Endothelial cell (in vitro differentiated cells): Measurements from ENCODE around the gene ARHGAP6. TPM values are rescaled to one million over a fixed set of nuclear protein-coding genes. Genes with fewer than 3 reads are reported as not detected.

ENCODE experiments used
- DNase-seq: peaks from one replicate; pipeline ENCODE4 v3.0.0; 2021; ENCODE audit warnings: low spot score
- H3K27ac Mint-ChIP-seq: one replicate; pipeline ENCODE4 v1.8.0; 2021; ENCODE audit warnings: mixed read lengths, inconsistent platforms; ENCODE audit not compliant: unreplicated experiment
- H3K27me3 Mint-ChIP-seq: one replicate; pipeline ENCODE4 v1.8.0; 2021; ENCODE audit warnings: mild to moderate bottlenecking, moderate library complexity, mixed read lengths, inconsistent platforms; ENCODE audit not compliant: unreplicated experiment
- H3K36me3 Mint-ChIP-seq: one replicate; pipeline ENCODE4 v1.8.0; 2021; ENCODE audit warnings: mild to moderate bottlenecking, low read depth, mixed read lengths, inconsistent platforms; ENCODE audit not compliant: unreplicated experiment
- H3K4me1 Mint-ChIP-seq: one replicate; pipeline ENCODE4 v1.8.0; 2021; ENCODE audit warnings: mild to moderate bottlenecking, mixed read lengths, inconsistent platforms; ENCODE audit not compliant: unreplicated experiment
- H3K4me3 Mint-ChIP-seq: one replicate; pipeline ENCODE4 v1.8.0; 2021; ENCODE audit warnings: mild to moderate bottlenecking, mixed read lengths, inconsistent platforms; ENCODE audit not compliant: unreplicated experiment
- H3K9me3 Mint-ChIP-seq: one replicate; pipeline ENCODE4 v1.8.0; 2021; ENCODE audit warnings: mixed read lengths, inconsistent platforms; ENCODE audit not compliant: unreplicated experiment
- total RNA-seq: library from RNA; stranded (reverse); fragmentation: NEBNext Ultra II Directional; extraction: Animal tissue kit (Norgen Biotek cat#: 25700); gene quantifications from one replicate; pipeline ENCODE4 v1.2.1, GENCODE V29; 2021; ENCODE audit not compliant: unreplicated experiment
- TF ChIP-seq, protein P1 (sequence below): fragments of 200-600 bp; sonication (generic); IDR thresholded peaks from one replicate; pipeline ENCODE4 v1.5.0; 2021; ENCODE audit warnings: antibody characterized with exemption; ENCODE audit not compliant: unreplicated experiment

ARHGAP6 gene
- total RNA-seq, 1 donor from 2014 or later = 4.1 TPM

DNA sequence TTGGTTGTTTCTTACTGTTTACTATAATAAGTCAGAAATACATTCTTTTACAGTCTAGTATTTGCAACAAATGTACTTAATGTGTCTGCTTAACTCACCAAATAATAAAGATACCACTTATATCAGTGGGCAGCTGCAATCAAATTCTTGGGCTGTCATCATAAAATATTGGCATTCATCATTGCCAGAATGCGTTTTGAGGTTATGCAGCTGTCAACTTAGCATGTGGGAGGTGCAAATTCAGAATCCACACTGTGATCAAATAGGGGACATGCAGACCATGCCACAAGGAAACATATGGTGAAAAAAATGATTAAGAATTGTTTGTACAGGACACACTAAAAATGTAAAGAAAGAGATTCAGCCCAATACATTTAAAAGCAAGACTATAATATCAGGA lies 468.0 kb downstream of the ARHGAP6 start:
- Mint-ChIP-seq H3K9me3 (no peaks in the 10 kb centered on the region), H3K36me3 (no peaks in the 10 kb centered on the region), H3K27ac (no peak overlapping the region), H3K27me3 (no peaks in the 10 kb centered on the region), H3K4me3 (no peak overlapping the region), H3K4me1 (peaks cover 4% of the 10 kb centered on the region)
- TF ChIP-seq, protein P1, sequence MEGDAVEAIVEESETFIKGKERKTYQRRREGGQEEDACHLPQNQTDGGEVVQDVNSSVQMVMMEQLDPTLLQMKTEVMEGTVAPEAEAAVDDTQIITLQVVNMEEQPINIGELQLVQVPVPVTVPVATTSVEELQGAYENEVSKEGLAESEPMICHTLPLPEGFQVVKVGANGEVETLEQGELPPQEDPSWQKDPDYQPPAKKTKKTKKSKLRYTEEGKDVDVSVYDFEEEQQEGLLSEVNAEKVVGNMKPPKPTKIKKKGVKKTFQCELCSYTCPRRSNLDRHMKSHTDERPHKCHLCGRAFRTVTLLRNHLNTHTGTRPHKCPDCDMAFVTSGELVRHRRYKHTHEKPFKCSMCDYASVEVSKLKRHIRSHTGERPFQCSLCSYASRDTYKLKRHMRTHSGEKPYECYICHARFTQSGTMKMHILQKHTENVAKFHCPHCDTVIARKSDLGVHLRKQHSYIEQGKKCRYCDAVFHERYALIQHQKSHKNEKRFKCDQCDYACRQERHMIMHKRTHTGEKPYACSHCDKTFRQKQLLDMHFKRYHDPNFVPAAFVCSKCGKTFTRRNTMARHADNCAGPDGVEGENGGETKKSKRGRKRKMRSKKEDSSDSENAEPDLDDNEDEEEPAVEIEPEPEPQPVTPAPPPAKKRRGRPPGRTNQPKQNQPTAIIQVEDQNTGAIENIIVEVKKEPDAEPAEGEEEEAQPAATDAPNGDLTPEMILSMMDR = no peak
- no peak for DNase-seq

DNA sequence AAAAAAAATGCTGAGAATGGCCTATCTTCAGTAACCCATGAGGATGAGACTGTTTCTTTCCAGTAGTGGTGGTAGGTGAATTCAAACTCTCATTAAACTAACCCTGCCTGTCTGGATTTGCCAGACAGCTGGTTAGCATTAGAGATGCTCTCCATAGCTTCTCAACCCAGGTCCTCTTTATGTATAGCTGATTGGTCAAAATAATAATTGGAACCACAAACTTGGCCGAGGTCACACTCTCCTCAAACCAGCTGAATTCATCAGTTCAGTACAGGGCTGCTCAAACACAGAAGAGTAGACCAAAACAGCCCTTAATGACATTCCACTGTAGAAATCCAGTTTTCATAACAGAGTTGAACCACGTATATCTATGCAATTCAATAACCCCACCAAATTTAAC lies 469.2 kb downstream of the ARHGAP6 start:
- Mint-ChIP-seq H3K4me1 (peaks cover 4% of the 10 kb centered on the region), H3K27ac (no peak overlapping the region), H3K27me3 (no peaks in the 10 kb centered on the region), H3K36me3 (no peaks in the 10 kb centered on the region), H3K4me3 (no peak overlapping the region), H3K9me3 (no peaks in the 10 kb centered on the region)
- DNase-seq = no peak
- TF ChIP-seq, protein P1 = no peak

DNA sequence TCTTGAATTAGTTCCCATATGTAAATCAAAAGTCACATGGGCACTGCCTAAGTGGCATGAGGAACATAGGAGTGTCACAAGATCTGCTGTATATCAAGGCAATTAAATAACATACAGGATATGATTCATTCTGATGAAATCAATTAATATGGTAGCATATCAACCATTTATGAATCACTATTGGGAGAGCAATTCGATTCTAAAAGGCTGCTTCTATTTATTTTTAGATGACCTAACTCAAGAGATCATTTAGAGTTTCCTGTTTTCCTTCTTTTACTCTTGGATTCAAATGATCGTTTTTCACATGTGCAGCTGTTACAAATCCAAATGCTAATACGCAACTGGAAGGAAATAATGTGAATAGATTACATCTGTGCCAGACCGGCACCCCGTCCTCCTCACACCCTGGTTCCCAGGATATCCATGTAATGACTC lies 472.7 kb downstream of the ARHGAP6 start:
- Mint-ChIP-seq H3K36me3 (no peaks in the 10 kb centered on the region), H3K4me1 (peaks cover 4% of the 10 kb centered on the region), H3K9me3 (no peaks in the 10 kb centered on the region), H3K27ac (no peak overlapping the region), H3K4me3 (no peak overlapping the region), H3K27me3 (no peaks in the 10 kb centered on the region)
- DNase-seq = no peak
- TF ChIP-seq, protein P1 = no peak

DNA sequence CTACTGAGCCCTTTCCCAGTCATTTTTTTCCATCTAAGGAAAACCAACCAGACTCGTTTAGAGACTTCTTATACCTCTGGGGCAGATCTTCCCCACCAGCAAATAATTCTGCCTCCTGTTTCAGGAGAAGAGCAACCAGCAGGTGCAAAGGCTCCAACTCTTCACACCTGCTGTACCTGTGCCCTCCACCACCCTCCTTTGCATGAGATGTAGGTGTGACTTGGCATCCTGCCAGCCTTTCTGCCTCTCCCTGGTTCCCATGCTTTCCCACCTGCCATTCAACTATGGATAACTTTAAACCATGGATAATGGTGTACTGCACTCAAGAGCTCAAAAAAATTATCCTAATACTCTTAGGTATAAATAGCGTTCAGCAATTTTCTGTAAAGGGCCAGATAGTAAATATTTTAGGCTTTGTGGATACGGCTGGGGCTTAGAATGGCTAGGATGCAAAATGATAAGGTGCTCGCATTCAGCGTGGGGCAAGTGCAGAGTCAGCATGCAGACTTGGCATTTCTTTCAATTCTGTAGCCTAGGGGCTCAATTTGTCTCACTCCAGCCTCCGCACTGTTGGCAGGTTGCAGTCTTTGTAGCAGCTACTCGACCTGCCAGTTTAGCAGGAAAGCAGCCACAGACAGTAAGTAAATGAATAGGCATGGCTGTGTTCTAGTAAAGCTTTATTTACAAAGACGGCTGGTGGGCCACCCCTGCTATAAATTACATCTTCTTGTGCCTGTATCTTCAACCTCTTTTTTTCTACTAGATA lies 474.8 kb downstream of the ARHGAP6 start:
- H3K36me3 Mint-ChIP-seq = no peaks in the 10 kb centered on the region
- no peaks in the 10 kb centered on the region for H3K27me3 Mint-ChIP-seq
- H3K27ac Mint-ChIP-seq = no peak overlapping the region
- peaks cover 4% of the 10 kb centered on the region for H3K4me1 Mint-ChIP-seq
- TF ChIP-seq, protein P1 = no peak
- no peaks in the 10 kb centered on the region for H3K9me3 Mint-ChIP-seq
- H3K4me3 Mint-ChIP-seq = no peak overlapping the region
- DNase-seq = no peak

DNA sequence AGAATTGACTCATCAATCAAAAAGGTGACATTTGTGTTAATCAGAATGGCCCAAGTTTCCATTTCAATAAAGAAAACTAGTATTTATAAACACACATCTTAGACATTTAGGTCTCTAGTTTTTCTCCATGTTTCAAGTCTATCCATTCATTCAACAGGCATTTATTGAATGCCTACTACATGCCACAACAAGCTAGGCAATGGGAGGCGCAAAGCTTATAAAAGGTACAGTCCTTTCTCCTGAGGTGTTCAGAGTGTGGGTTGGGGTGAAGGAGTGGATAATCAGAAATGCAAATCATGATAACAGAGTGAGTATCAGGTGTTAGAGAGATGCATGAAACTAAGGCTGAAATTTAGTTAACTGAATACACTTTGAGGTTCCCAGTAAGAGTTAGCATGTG lies 476.6 kb downstream of the ARHGAP6 start:
- no peak for DNase-seq
- Mint-ChIP-seq H3K9me3 (no peaks in the 10 kb centered on the region), H3K36me3 (no peaks in the 10 kb centered on the region), H3K27me3 (no peaks in the 10 kb centered on the region), H3K4me1 (peaks cover 4% of the 10 kb centered on the region), H3K4me3 (no peak overlapping the region), H3K27ac (no peak overlapping the region)
- TF ChIP-seq, protein P1 = no peak
